HG03097 (cell line): Measurements from ENCODE around the gene PITPNM3.

ENCODE experiments used
- ATAC-seq: cut with Tn5 transposase; IDR thresholded peaks from one replicate; pipeline ENCODE4 v1.9.1; 2021; ENCODE audit not compliant: unreplicated experiment, low FRiP score

The PITPNM3 gene

DNA sequence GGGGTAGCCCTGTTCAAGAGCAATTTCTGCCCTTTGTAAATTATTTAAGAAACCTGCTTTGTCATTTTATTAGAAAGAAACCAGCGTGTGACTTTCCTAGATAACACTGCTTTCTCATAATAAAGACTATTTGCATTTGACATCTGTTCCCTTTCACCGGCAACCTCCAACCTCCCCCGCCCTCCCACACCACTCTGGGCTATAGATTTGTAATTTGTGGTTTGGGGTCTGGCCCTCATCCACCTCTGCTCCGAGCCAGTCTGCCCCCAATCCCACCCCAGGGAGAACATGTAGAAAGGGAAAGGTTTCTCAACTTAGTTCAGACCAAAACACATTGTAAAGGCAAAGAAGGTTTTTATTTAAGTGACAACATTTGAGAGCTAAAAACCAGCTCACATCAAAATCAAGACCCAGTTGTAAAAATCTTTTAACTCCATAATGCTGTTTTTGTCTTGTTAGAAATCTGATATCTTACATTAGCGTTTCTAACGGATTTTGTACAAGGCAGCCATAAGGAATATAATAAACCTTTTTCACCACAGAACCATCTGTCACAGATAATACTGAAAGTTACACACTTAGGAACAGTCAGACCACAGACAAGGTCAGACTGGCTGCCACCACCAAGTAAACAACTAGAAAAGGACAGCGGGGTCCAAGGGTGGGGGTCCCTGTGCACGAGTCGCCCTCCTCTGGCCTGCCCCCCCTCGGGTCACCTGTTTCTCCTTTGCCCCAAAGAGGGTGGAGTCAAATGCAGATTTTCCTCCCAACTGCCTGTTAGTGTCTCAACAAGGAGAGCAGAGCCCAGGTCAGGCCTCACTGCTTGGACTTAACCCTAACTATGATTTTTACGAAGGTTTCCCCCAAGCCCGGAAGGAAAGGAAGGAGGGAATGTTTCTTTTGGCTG lies 105.2 kb downstream of the PITPNM3 start:
- ATAC-seq: no peak

DNA sequence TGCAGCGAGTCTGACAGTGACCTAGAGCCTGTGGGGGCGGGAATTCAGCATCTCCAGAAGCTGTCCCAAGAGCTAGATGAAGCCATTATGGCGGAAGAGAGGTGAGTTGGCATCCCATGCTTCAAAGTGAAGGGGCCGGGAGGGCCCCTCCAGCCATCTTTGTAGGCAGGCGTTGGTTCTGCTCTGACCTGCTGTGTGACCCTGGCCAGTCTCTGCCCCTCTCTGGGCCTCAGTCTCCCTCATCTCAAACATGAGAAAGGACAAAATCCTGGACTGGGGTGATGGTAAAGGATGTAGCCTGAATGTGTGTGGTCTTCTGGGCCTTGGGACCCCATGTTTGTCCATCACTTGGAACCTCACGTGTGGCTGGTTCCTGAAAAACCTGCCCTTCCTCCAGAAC lies 107.0 kb downstream of the PITPNM3 start:
- ATAC-seq: no peak

DNA sequence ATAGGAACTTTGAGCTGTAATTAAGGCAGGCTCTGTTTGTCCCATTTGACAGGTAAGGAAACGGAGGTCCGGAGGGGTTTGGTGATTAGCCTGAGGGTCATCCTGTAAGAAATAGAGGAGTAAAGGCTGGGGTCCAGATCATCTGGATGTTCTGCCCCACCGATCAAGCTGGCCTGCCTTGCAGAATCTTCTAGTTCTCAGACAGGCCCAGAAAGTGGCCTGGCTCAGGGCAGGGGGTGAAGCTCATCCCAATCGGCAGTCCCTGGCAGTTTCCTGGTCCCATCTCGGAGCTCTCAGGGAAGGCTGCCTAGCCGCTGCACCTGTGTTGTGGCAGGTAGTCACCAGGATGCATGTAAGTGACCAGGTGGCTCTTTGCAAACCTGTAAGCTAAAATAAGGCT lies 107.9 kb downstream of the PITPNM3 start:
- no peak for ATAC-seq

DNA sequence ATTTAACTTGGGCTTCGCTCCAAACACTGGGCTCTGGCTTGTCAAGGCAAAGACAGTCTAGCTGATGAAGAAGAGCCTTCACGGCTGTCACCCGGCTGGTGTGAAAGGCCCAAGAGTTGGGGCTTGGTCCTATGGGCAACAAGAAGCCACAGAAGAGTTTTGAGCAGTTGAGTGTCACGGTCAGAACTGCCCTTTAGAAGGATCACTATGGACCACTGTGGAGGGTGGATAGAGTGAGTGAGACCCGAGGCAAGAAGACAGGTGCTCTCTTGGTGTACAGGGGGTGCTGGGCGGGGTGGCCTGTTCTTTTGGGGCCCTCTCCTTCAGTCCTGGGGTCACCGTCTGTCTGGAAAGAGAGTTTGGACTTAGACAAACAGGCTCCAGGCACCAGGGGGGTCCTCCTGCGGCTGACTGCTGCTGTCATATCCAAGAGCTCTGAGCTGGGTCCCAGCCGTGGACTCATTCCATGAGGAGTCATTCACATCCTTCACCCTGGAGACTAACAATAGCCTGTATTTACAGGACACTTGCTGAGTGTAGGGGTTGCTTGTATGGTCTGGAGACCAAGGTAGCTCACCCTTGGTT lies 109.7 kb downstream of the PITPNM3 start:
- no peak for ATAC-seq

DNA sequence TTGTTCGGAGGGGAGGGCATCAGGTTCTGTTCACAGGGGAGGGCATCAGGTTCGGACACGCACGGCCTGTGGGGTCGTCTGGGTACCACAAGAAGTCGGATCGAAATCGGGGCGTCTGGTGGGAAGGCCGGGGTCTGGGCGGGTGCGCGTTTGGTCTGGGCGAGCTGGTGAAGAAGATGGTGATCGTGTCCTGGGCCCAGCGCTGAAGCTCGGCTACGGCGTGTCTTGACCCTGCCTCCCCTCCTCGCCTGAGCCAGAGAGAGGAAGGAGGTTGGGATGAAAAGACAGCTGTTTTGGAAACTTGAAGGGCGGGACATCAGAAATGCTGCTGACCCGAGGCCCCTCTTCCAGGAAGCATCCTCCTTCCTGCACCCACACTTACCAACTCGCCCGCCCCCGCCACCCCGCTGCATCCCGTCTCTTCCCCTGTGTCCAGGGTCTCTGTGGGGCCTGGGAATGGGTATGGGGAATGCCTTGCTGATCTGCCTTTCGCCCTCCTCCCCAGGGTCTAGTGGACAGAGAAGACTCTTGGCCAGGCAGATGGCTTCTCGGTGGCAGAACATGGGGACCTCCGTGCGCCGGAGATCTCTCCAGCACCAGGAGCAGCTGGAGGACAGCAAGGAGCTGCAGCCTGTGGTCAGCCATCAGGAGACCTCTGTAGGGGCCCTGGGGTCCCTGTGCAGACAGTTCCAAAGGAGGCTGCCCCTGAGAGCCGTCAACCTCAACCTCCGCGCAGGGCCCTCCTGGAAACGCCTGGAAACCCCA lies 111.6 kb downstream of the PITPNM3 start:
- peak; percentile 14 for ATAC-seq

DNA sequence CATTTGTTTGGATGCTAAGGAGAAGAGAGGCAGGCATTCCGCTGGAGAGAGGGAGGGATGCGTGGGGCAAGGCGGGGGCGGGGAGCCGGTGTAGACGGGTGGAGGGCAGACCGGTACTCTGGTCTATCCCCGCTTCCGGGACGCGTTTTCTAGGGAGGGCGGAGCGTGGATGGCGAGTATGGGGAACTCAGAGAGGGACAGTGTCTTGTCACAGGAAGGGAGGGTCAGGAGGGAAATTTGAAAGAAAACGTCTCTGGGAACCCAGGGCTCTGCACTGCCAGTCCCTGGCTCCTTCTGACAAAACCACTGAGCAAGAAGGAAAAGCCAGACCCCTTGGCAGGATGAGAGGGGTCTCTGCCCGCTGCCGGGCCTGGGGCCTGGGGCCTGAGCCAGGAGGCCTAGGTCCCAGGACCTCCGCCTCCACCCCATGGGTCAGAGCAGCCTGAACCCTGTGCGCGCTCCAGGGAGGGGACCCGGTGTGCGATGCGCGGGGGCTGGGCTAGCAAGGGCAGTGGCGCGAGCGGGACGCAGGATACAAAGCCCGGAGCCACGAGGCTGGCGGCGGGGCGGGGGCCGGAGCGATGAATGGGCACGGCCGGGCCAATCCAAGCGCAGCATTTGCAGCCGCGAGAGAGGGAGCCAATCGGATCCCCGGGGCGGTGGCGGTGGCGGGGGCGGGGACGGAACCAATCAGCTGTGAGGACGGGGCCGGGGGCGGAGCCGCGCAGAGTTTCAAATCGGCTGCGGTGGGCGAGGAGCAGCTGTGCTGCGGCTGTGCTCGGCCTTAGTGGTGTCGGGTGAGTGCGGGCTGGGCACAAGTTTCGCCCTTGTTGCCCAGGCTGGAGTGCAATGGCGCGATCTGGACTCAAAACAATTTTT lies 112.4 kb downstream of the PITPNM3 start, which contains the start of gene PIMREG:
PIMREG (plus strand) TSS at position 764 of the 879 bp plus-strand sequence. CDS start 656 bp downstream, outside the sequence.
- peak; percentile 75 for ATAC-seq

DNA sequence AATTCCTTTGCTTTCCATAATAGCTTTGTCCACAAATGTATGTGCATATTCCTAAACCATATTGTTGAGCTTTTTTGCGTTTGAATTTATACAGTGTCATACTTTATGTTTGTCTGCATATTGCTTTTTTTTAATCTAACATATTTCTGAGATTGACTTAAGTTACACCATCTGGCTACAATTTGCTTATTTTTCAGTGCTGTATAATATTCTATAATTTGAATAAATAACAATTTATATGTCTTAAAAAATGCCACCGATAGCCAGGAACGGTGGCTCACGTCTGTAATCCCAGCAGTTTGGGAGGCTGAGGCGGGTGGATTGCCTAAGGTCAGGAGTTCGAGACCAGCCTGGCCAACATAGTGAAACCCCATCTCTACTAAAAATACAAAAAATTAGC lies 113.6 kb downstream of the PITPNM3 start:
- ATAC-seq: no peak

DNA sequence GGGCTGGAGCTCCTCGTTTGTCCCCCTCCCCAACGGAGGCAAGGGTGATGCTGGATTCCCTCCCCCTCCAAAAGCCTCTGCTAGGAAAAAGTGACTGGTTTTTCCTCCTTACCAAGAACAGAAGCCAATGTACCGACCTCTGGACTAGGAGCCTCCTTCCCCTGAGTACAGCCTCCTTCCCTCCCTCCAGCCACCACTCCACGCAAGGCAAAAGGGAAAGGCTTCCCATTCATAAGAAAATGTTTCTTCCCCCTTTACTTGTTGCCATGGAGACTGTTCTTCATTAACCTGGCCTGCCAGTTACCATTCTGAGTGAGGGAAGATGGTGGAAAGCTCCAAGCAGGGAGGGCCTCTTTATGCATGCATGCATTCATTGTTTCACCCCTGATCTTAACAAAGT lies 116.4 kb downstream of the PITPNM3 start:
- no peak for ATAC-seq

DNA sequence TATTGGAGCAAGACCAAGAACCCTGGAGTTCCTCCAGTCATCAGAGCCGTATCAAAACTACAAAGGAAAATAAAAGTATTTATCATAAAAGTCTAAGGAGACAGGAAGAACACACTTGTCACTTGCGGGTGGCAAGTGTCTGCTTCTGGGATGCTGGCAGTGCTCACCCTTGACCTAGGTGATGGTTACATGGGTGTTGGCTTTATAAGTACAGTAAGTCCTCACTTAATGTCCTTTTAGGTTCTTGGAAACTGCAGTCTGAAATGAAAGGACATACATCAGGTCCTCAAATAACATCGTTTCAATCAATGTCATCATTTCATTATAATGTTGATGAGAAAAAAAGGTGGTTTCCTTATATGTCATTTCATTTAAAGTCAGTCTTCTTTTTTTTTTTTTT lies 118.4 kb downstream of the PITPNM3 start:
- ATAC-seq: no peak

DNA sequence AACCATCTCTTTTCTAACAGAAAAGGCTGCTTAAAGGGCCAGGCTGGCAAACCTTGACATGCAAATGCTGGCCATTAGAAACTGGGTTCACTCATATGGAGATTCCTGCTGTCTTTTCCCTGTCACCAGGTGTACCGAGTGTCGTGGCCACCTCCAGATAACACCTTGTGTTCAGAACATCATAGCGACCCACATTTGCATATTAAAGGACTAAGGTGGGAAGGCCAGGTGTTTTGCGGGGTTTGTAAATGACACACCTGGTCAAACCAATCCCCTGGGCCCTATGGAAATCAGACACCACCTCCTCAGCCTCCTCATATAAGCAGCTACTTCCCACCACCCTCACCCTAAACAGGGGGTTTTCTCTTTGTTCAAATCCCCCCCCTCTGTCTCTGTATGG lies 118.9 kb downstream of the PITPNM3 start:
- ATAC-seq: no peak

DNA sequence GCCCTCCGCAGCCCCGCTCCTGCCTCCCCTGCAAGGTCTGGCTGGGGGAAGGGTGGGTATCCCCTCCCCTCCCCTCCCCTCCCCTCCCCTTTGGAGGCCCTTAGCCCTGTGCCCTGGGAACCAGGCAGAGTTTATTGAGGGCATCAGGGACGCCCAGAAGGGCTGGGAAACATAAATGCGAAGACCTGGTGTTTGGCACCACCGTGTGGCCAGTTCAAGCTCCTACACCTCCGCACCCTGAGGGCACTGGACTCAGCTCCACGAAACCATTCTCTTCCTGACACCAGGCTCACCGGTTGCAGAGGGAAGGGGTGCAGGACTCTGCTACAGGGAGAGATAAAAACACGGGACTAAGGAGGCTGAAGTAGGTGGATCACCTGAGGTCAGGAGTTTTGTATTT lies 120.4 kb downstream of the PITPNM3 start:
- ATAC-seq: no peak

DNA sequence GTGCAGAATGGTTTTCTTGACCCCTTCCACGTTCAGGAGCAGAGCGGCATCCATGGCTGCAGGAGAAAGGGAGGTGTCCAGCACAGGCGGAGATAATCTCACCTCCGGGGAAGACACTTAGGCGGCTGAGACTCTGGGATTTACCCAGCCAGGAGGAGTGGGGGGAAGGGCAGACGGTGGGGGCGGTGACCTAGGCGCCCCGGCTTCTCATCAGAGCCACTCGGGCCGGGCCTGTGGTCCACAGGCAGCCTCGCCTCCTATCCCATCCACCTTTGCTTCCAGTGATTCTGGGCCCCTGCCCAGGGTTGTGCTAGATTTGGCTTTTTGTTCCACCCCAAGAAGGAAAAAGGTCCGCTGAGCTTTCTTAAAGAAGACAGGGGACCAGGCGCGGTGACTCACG lies 121.3 kb downstream of the PITPNM3 start, which contains the start of gene AIPL1:
AIPL1 (minus strand) TSS at position 71 of the 400 bp plus-strand sequence; CDS start at position 54, 17 bp downstream.
- no peak for ATAC-seq

DNA sequence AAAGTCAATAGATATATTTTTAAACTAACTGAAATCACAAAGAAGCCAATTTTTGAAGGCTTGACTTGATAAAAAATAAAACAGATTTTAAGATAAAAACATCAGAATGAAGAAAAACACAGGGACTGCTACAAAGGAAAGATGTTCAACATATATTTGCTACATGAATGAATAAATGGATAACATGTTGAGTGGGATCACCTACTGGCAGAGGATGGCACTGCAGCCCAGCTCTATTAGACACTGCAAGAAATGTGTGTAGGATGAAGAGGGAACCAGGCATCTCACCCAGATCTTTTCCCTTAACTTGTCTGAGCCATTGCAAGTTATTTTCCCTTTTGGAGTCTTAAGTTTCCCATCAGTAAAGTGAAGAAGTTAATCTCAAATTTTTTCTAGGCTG lies 125.6 kb downstream of the PITPNM3 start:
- ATAC-seq: no peak

DNA sequence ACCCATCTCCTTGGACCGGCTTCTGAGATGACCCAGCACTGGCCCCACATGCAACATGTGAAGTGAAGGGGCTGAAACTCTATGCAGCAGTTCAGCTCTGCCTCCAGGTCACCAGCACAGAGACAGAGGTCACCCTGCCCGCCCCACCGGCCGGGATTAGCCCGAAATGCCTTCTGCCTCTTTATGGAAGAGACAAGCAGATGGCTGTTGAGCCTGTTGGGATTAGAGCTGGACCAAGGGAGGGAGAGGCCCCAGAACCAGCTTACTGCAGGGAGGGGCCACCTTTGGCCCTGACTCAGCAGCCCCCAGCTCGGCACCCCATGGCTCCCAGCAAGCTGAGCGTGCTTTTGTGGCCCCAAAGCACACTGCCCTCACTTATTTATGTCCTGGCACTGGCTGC lies 127.1 kb downstream of the PITPNM3 start:
- no peak for ATAC-seq

DNA sequence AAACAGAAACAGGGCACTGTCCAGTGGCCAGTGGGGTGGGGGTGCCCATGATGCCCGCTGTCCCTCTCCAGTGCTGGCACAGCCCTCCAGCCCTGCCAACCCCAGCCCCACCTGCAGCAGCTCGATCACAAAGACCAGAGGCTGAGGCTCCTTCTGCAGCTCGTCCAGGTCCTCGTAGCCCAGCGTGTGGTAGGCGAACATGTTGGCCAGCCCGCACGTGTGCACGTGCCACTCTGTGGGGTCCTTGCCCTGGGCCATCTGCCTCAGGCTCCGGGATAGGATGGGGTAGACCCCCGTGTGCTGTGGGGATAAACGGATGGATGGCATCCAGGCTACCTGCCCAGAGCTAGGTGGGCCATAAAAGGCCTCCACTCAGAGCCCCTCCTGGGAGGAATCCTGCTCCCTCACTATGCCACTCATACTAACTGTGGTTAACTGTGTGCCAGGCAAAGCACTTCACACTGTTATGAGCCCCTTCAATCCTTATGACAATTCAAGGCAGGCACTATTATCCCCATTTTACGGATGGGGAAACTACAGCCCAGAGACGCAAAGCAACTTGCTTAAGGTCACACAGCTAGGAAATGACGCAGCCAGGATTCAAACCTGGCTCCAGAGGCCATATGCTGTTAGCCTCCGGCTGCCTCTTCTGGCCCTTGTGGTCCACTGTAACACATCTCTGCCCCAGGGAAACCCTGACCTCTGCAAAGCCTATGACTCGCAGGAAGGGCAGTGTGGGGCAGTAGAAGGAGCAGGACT lies 128.0 kb downstream of the PITPNM3 start:
- ATAC-seq: no peak

DNA sequence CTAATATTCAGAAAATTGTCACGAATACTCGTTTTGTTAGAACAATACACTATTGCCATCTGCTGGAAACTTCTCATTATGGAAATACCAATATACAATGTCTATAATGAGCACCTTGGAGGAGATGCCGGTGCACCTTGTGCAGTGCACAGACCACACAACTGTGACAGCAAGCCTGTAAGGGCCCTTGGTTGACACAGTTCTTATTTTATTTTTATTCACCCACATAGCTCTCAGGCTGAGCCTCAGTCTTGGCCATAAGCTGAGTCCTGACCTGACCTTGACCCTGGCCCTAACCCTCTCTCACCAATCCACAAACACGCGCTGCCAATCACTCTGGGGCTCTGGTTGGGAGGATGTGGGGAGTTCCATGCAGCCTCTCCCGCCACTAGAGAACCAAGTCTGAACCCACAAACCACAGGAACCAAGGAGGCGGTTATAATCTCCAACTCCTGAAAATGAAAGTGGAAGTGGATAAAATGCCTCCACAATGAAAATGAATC lies 129.0 kb downstream of the PITPNM3 start:
- ATAC-seq: no peak

DNA sequence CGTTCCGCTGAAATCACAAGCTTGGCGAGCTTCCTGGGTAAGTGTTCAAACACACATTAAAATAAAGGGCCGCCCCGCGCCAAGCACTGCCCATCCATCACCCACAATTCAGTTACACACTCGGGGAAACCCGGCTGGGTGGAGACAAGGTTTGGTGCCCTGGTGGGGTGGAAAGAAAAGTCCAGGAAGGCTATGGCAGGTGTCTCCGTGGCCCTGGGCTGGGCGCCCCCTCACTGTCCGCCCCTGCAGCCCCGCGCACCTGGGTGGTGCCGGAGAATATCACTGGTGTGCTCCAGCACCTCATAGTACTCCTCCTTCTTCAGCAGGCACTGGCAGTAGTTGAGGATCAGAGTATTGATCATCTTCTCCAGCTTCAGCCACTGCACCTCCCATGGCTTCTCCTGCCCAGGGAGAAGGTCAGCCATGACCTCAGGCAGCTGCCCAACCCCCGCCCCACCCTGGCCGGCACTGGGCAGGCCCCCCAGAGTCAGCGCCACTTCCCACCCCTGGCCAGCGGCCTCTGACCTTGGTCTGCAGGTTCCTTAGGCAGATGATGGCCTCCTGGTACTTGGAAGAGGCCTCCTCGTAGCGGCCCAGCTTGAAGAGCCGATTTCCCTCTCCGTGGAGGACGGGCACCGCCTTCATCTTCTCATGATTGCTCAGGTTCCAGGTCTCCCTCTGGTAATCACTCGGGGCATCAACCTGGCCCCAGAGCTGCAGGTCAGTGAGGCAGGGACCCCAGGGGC lies 129.8 kb downstream of the PITPNM3 start:
- ATAC-seq: no peak

DNA sequence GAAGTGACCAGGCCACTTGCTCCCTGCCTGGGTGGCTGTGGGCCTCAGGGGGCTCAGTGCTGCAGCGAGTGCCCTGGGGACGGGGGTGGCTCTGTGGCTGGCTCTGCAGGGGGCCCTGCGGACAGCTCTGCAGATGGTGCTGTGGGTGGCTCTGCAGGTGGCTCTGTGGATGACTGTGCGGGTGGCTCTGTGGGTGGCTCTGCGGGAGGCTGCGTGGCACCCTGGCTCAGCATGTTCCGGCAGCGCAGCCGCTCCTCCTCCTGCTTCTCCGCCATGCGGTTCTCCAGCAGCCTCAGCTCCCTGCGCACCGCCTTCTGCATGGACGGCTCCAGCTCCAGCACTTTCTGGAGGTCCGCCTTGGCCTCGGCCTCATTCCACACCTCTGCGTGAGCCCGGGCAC lies 130.9 kb downstream of the PITPNM3 start:
- no peak for ATAC-seq

DNA sequence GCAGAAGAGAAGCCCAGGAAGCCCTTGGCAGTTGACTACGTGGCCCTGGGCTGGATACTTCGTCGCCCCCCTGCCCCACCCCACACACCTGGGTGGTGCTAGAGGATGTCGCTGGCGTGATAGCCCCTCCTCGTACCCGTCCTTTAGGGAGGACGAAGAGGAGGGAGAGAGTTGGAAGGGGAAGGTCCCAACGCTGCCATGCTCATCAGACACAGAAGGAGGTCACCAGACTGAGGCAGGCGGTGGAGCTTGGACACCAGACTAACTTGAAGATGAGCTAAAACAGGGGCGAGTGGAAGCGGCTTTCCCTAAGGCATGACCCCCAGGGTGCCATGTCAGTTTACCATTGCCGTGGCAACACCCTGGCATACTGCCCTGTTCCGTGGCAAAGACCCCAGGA lies 132.4 kb downstream of the PITPNM3 start:
- ATAC-seq: no peak
